HepG2 (cell line): ENCODE data around the gene GPC6. TPM values are rescaled to one million over a fixed set of nuclear protein-coding genes. Genes with fewer than 3 reads are reported as not detected.

Experiments
- ATAC-seq: fragments of 200-7000 bp; cut with Tn5 transposase; 3 replicates; pipeline ENCODE4 v1.9.1; 2020; ENCODE audit warnings: mild to moderate bottlenecking, moderate library complexity
- BruUV-seq: library from RNA; stranded (reverse); fragments of 400-500 nt; replicated peaks from 2 replicates; lab custom pipeline; 2021; lab: Mats Ljungman, UMichigan
- CTCF ChIA-PET: fragments of 300-600 bp; formaldehyde crosslinking; extraction: SDS; loops from one replicate; lab custom pipeline; 2021; ENCODE audit warnings: low total read pairs, inconsistent platforms, low intra/inter-chr PET ratio; lab: Yijun Ruan, JAX
- POLR2A ChIA-PET: fragments of 350-600 bp; sonication (Branson Sonifier 250); formaldehyde crosslinking; loops from one replicate; lab custom pipeline; 2020; ENCODE audit warnings: antibody characterized with exemption, inconsistent platforms; lab: Yijun Ruan, JAX
- DNase-seq: peaks from one replicate; pipeline ENCODE4 v3.0.0-alpha.2; 2015; ENCODE audit warnings: low spot score
- FAIRE-seq: peaks from 3 replicates; lab custom pipeline; 2011; peaks lifted over from hg19 to GRCh38; lab: Jason Lieb, UNC
- H2AFZ ChIP-seq: one replicate; pipeline ENCODE4 v1.6.1; 2011; ENCODE audit warnings: low read length, inconsistent platforms
- H3K27ac ChIP-seq: fragments of 300-600 bp; 3 replicates; pipeline ENCODE4 v1.8.0; 2011; ENCODE audit warnings: mixed run types, mild to moderate bottlenecking, mixed read lengths, low read length, inconsistent platforms; ENCODE audit not compliant: insufficient read depth; ENCODE audit errors: extremely low read length
- H3K27me3 ChIP-seq, 2 experiments: fragments of 200-600 bp in 1 of 2; 2 replicates in 1 of 2; 3 replicates in 1 of 2; pipeline versions ENCODE4 v1.6.0 to v1.8.0; 2011; ENCODE audit warnings: low read length in 2 of 2, mild to moderate bottlenecking in 2 of 2, moderate library complexity in 2 of 2, inconsistent platforms in 1 of 2; ENCODE audit not compliant: insufficient read depth in 2 of 2, control insufficient read depth in 1 of 2
- H3K36me3 ChIP-seq, 2 experiments: fragments of 200-600 bp in 1 of 2; replicated peaks in 1 of 2; 2 replicates in 1 of 2; 3 replicates in 1 of 2; pipeline versions ENCODE4 v1.5.1 to v1.8.0; 2011; ENCODE audit warnings: low read length in 2 of 2, inconsistent platforms in 1 of 2; ENCODE audit not compliant: insufficient read depth in 2 of 2, control insufficient read depth in 1 of 2
- H3K4me1 ChIP-seq: 2 replicates; pipeline ENCODE4 v1.5.1; 2012; ENCODE audit warnings: low read length, inconsistent platforms; ENCODE audit not compliant: insufficient read depth
- H3K4me2 ChIP-seq: 2 replicates; pipeline ENCODE4 v1.6.0; 2011; ENCODE audit warnings: low read depth, low read length, inconsistent platforms
- H3K4me3 ChIP-seq, 3 experiments: fragments of 200-600 bp in 1 of 3; sonication (generic), shearing (Covaris generic) in 1 of 3; replicated peaks in 1 of 3; 2 replicates each; pipeline ENCODE4 v1.5.1; 2011 to 2016; ENCODE audit warnings: low read length in 3 of 3, inconsistent platforms in 2 of 3, low read depth in 2 of 3, mild to moderate bottlenecking in 2 of 3, control low read depth in 1 of 3, mixed read lengths in 1 of 3; ENCODE audit not compliant: insufficient read depth in 1 of 3
- H3K79me2 ChIP-seq: one replicate; pipeline ENCODE4 v1.6.1; 2011; ENCODE audit warnings: low read length, inconsistent platforms; ENCODE audit not compliant: insufficient read depth
- H3K9ac ChIP-seq: 2 replicates; pipeline ENCODE4 v1.6.0; 2011; ENCODE audit warnings: mild to moderate bottlenecking, low read depth, low read length, inconsistent platforms; ENCODE audit not compliant: insufficient read depth
- H3K9me3 ChIP-seq: 2 replicates; pipeline ENCODE4 v1.5.1; 2012; ENCODE audit warnings: mild to moderate bottlenecking, low read length
- H4K20me1 ChIP-seq: 2 replicates; pipeline ENCODE4 v1.6.0; 2011; ENCODE audit warnings: inconsistent platforms, mild to moderate bottlenecking, low read length, moderate library complexity; ENCODE audit not compliant: insufficient read depth
- ELF1 ChIP-seq: sonication (generic); formaldehyde crosslinking; IDR thresholded peaks from 2 replicates; pipeline ENCODE4 v1.4.0; 2020; ENCODE audit warnings: missing genetic modification reagents
- KDM2A ChIP-seq: sonication (generic); formaldehyde crosslinking; IDR thresholded peaks from 2 replicates; pipeline ENCODE4 v1.4.0; 2020; ENCODE audit warnings: low read depth, missing genetic modification reagents, borderline replicate concordance
- KMT2B ChIP-seq: IDR thresholded peaks from 2 replicates; pipeline ENCODE4 v1.6.1; 2016; ENCODE audit warnings: missing genetic modification reagents, missing compliant biosample characterization
- SMAD3 ChIP-seq: sonication (generic); formaldehyde crosslinking; IDR thresholded peaks from 2 replicates; pipeline ENCODE4 v1.4.0; 2020; ENCODE audit warnings: missing genetic modification reagents
- WIZ ChIP-seq: sonication (generic); formaldehyde crosslinking; IDR thresholded peaks from 2 replicates; pipeline ENCODE4 v1.5.1; 2020; ENCODE audit warnings: mild to moderate bottlenecking, missing genetic modification reagents
- ZNF180 ChIP-seq: sonication (generic); formaldehyde crosslinking; IDR thresholded peaks from 2 replicates; pipeline ENCODE4 v1.4.0; 2020; ENCODE audit warnings: low read depth, missing genetic modification reagents, borderline replicate concordance
- WGBS: methylation state at CpG from one replicate; pipeline ENCODE4 v1.1.6; 2017; ENCODE audit warnings: low lambda C conversion rate; 5-methylcytosine and 5-hydroxymethylcytosine counted together
- in situ Hi-C: cut with HindIII; loops from 2 replicates; pipeline ENCODE4 v1.10.0; 2017; ENCODE audit warnings: low pct_unique_long_range_greater_than_20kb; ENCODE audit not compliant: extremely low pct_ligation_motif_present
- intact Hi-C: fragments of 100-400 bp; cut with micrococcal nuclease; formaldehyde crosslinking; loops from one replicate; pipeline ENCODE4 v1.10.0; 2022; ENCODE audit not compliant: unreplicated experiment
- polyA plus RNA-seq, 8 experiments: library from polyadenylated mRNA; depleted of rRNA in 3 of 8; stranded (reverse) in 7 of 8; unstranded in 1 of 8; fragments of >200 nt; fragmentation: Illumina TruSeq in 4 of 8; extraction: Trizol in 4 of 8; gene quantifications; 2 replicates each; pipeline versions ENCODE4 v1.2.1 to v1.2.3, GENCODE V29; 2011 to 2016; ENCODE audit warnings: low read depth in 4 of 8, missing spikeins in 1 of 8, mixed read lengths in 1 of 8; ENCODE audit not compliant: insufficient read depth in 1 of 8
- total RNA-seq, 5 experiments: library from RNA; depleted of rRNA; stranded (reverse); fragments of >200 nt; fragmentation: Illumina TruSeq; extraction: Trizol; gene quantifications; 2 replicates each; pipeline ENCODE4 v1.2.3, GENCODE V29; 2016; ENCODE audit warnings: low read depth in 1 of 5
- TF ChIP-seq, protein P1 (sequence below), 2 experiments: sonication (generic) in 1 of 2; formaldehyde crosslinking in 1 of 2; IDR thresholded peaks; 2 replicates each; pipeline versions ENCODE4 v1.4.0 to v1.6.1; 2018 to 2020; ENCODE audit warnings: missing genetic modification reagents in 2 of 2, borderline replicate concordance in 1 of 2, low read depth in 1 of 2, mild to moderate bottlenecking in 1 of 2, missing biosample characterization in 1 of 2
- TF ChIP-seq, protein P2 (sequence below): sonication (generic); formaldehyde crosslinking; conservative IDR thresholded peaks from 2 replicates; pipeline ENCODE4 v1.4.0; 2020; ENCODE audit warnings: missing genetic modification reagents
- TF ChIP-seq, protein P3 (sequence below): IDR thresholded peaks from 2 replicates; pipeline ENCODE4 v1.6.1; 2016

The GPC6 gene
- total and polyA plus RNA-seq, 2 of the 13 experiments (the other 11 are each of a cell fraction or from before 2014, with no cell fraction given), result 24.5 to 33.9 TPM

GRCh38 chr13:94394723-94395122 is 1168.1 kb downstream of the GPC6 start:
- no peak for DNase-seq
- in situ Hi-C loops (no loop called here), intact Hi-C loops (no loop called here)
- H3K4me1 ChIP-seq, result no peaks in the 10 kb centered on the region
- no peak overlapping the region for H3K4me3 ChIP-seq
- H3K9me3 ChIP-seq, result no peaks in the 10 kb centered on the region
- peaks cover 0 to 3% of the 10 kb centered on the region in 2 experiments; a peak in 1 of 5 replicates for H3K36me3 ChIP-seq
- TF ChIP-seq SMAD3 (CRISPR knock-in tag), result no peak
- POLR2A ChIA-PET, result no interaction called here
- no peaks in the 10 kb centered on the region for H3K79me2 ChIP-seq
- H3K27me3 ChIP-seq, result no peaks in the 10 kb centered on the region; a peak in 1 of 5 replicates
- H3K4me2 ChIP-seq, result no peak overlapping the region
- no peaks in the 10 kb centered on the region for H4K20me1 ChIP-seq
- no peak overlapping the region for H3K9ac ChIP-seq
- H3K27ac ChIP-seq, result no peak overlapping the region
- FAIRE-seq, result no peak
- CTCF ChIA-PET, result no interaction called here
- no peak for ATAC-seq
- BruUV-seq, result no TSS peak
- 97% methylated on average over 3 of the region's 4 CpGs for WGBS
- H2AFZ ChIP-seq, result no peak overlapping the region

- intact Hi-C loops, result no loop called here
- DNase-seq (no peak), FAIRE-seq (no peak), ATAC-seq (no peak)
- WGBS, result 92% methylated on average over 4 of the region's 5 CpGs
- Histone ChIP-seq H3K4me2 (no peak overlapping the region), H3K4me3 (no peak overlapping the region), H3K79me2 (no peaks in the 10 kb centered on the region), H2AFZ (no peak overlapping the region), H3K4me1 (no peaks in the 10 kb centered on the region), H3K27me3 (no peaks in the 10 kb centered on the region; a peak in 1 of 5 replicates), H3K9me3 (no peaks in the 10 kb centered on the region), H3K27ac (no peak overlapping the region), H4K20me1 (no peaks in the 10 kb centered on the region), H3K36me3 (peaks cover 0 to 3% of the 10 kb centered on the region in 2 experiments; a peak in 1 of 5 replicates), H3K9ac (no peak overlapping the region)
- POLR2A ChIA-PET, result no interaction called here
- in situ Hi-C loops, result no loop called here
- CTCF ChIA-PET, result no interaction called here
- BruUV-seq, result no TSS peak
- TF ChIP-seq ELF1 (CRISPR knock-in tag) (no peak), KDM2A (CRISPR knock-in tag) (no peak), ZNF180 (CRISPR knock-in tag) (no peak), KMT2B (CRISPR knock-in tag) (no peak), WIZ (CRISPR knock-in tag) (no peak)
- TF ChIP-seq, protein P1, sequence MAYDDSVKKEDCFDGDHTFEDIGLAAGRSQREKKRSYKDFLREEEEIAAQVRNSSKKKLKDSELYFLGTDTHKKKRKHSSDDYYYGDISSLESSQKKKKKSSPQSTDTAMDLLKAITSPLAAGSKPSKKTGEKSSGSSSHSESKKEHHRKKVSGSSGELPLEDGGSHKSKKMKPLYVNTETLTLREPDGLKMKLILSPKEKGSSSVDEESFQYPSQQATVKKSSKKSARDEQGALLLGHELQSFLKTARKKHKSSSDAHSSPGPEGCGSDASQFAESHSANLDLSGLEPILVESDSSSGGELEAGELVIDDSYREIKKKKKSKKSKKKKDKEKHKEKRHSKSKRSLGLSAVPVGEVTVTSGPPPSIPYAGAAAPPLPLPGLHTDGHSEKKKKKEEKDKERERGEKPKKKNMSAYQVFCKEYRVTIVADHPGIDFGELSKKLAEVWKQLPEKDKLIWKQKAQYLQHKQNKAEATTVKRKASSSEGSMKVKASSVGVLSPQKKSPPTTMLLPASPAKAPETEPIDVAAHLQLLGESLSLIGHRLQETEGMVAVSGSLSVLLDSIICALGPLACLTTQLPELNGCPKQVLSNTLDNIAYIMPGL (CRISPR knock-in tag; IDR thresholded peaks at IDR 0.05; ENCODE audit: borderline replicate concordance in 1 of 2, low read depth in 1 of 2), result no peak
- TF ChIP-seq, protein P2, sequence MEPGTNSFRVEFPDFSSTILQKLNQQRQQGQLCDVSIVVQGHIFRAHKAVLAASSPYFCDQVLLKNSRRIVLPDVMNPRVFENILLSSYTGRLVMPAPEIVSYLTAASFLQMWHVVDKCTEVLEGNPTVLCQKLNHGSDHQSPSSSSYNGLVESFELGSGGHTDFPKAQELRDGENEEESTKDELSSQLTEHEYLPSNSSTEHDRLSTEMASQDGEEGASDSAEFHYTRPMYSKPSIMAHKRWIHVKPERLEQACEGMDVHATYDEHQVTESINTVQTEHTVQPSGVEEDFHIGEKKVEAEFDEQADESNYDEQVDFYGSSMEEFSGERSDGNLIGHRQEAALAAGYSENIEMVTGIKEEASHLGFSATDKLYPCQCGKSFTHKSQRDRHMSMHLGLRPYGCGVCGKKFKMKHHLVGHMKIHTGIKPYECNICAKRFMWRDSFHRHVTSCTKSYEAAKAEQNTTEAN, result no peak
- TF ChIP-seq, protein P3, sequence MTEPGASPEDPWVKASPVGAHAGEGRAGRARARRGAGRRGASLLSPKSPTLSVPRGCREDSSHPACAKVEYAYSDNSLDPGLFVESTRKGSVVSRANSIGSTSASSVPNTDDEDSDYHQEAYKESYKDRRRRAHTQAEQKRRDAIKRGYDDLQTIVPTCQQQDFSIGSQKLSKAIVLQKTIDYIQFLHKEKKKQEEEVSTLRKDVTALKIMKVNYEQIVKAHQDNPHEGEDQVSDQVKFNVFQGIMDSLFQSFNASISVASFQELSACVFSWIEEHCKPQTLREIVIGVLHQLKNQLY, result no peak
Observed at GRCh38 chr13:94395860-94396259, 1169.3 kb downstream of the GPC6 start.
